Colonic mucosa (tissue), 4 donors: Measurements from ENCODE around the gene AGAP1. TPM values are rescaled to one million over a fixed set of nuclear protein-coding genes. Genes with fewer than 3 reads are reported as not detected.

Experiments used
- DNase-seq: peaks from one replicate; pipeline ENCODE4 v3.0.0-alpha.2; 2020
- H3K27ac ChIP-seq: fragments of 200-600 bp; one replicate; pipeline ENCODE4 v1.8.0; 2021
- H3K27me3 ChIP-seq: fragments of 200-600 bp; one replicate; pipeline ENCODE4 v1.8.0; 2021
- H3K36me3 ChIP-seq: fragments of 200-600 bp; one replicate; pipeline ENCODE4 v1.8.0; 2021
- H3K4me1 ChIP-seq: fragments of 200-600 bp; one replicate; pipeline ENCODE4 v1.8.0; 2021; ENCODE audit warnings: mild to moderate bottlenecking
- H3K4me3 ChIP-seq: fragments of 200-600 bp; one replicate; pipeline ENCODE4 v1.8.0; 2021
- H3K9ac ChIP-seq, 2 donors: one replicate each; pipeline ENCODE4 v1.7.0; 2013; ENCODE audit warnings: control low read depth in 2 of 2, low read depth in 2 of 2, low read length in 2 of 2
- H3K9me3 ChIP-seq: fragments of 200-600 bp; one replicate; pipeline ENCODE4 v1.8.0; 2021
- intact Hi-C: fragments of 100-400 bp; cut with DNase I; formaldehyde crosslinking; loops from one replicate; pipeline ENCODE4 v1.14.1; 2022
- total RNA-seq, 2 donors: library from RNA; stranded (reverse); fragmentation: NEBNext Ultra II Directional in 1 of 2; extraction: Animal tissue kit (Norgen Biotek cat#: 25700) in 1 of 2; gene quantifications; one replicate each; pipeline ENCODE4 v1.2.1, GENCODE V29; 2021
- TF ChIP-seq, protein P1 (sequence below): fragments of 200-600 bp; IDR thresholded peaks from one replicate; pipeline ENCODE4 v1.8.0; 2022; ENCODE audit warnings: antibody characterized with exemption, mild to moderate bottlenecking
- donor health status: healthy.
- donor health status: DM: no; HTN: no; CAD: no.
- donor health status: DM: no; HTN: no; CAD: no.

Gene AGAP1
- total RNA-seq, 2 donors from 2014 or later, result 62.1 to 62.9 TPM

- TF ChIP-seq, protein P1, sequence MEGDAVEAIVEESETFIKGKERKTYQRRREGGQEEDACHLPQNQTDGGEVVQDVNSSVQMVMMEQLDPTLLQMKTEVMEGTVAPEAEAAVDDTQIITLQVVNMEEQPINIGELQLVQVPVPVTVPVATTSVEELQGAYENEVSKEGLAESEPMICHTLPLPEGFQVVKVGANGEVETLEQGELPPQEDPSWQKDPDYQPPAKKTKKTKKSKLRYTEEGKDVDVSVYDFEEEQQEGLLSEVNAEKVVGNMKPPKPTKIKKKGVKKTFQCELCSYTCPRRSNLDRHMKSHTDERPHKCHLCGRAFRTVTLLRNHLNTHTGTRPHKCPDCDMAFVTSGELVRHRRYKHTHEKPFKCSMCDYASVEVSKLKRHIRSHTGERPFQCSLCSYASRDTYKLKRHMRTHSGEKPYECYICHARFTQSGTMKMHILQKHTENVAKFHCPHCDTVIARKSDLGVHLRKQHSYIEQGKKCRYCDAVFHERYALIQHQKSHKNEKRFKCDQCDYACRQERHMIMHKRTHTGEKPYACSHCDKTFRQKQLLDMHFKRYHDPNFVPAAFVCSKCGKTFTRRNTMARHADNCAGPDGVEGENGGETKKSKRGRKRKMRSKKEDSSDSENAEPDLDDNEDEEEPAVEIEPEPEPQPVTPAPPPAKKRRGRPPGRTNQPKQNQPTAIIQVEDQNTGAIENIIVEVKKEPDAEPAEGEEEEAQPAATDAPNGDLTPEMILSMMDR, result no peak
- Histone ChIP-seq H3K27me3 (no peaks in the 10 kb centered on the region), H3K27ac (no peak overlapping the region), H3K9me3 (no peaks in the 10 kb centered on the region), H3K36me3 (no peaks in the 10 kb centered on the region), H3K4me3 (no peak overlapping the region), H3K9ac (no peak overlapping the region), H3K4me1 (no peaks in the 10 kb centered on the region)
- intact Hi-C loops, result no loop called here
- DNase-seq, result no peak
Measured at GRCh38 chr2:235579128-235579527, 85.3 kb downstream of the AGAP1 start.

DNA sequence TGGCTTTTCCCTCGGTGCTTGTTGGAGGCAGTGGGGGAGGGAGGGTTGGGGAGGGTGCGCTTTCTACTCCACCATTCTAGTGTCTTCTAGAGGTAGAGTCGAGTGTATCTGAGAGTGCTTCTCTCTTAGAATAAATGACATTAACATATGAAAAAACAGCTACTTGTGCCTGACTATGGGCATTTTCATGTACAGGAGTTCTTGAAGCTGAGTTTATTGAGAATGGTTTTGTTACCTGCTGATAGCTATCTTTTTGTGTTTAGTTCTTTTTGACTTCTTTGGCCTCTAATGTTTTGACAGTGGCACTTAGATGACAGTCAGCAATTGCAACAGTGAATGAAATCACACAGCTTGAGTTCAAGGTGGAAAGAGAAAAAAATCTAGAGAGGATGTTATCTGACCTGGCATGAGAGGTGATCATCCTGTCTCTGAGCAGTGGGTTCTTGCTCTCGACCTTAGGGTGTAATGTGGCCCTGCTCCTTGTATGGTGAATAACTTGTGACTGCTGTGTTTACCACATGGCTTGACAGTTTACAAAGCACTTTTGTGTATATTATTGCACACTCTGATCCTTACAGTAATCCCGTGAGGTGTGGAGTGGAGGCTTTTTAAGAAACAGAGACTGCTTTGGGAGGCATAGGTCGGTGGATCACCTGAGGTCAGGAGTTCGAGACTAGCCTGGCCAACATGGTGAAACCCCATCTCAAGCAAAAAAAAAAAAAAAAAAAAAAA lies 86.7 kb downstream of the AGAP1 start:
- Histone ChIP-seq H3K4me3 (no peak overlapping the region), H3K9me3 (no peaks in the 10 kb centered on the region), H3K27ac (no peak overlapping the region), H3K36me3 (no peaks in the 10 kb centered on the region), H3K4me1 (no peaks in the 10 kb centered on the region), H3K27me3 (no peaks in the 10 kb centered on the region), H3K9ac (no peak overlapping the region)
- DNase-seq, result no peak
- intact Hi-C loops, result no loop called here
- TF ChIP-seq, protein P1, result no peak

- intact Hi-C loops, result no loop called here
Measured at GRCh38 chr2:235582081-235582686, 88.3 kb downstream of the AGAP1 start.

DNA sequence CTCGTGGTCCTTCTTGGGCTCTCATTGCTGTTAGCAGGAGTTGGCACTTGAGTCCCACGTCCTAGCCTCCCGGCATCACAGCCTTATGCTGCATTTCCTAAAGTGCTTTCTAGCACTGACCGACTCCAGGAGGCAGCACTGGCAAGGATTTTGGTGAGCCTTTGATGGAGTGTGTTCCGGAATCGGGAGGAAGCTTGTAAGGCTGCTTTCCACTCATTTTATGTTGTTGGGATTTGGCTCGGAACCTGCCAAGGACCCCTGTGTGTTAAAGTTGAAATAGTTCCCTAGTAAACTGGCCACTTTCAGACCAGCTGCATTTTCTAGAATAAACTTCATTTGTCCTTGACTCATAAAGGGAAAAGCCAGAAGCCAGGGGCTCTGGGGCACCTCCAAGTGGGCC lies 88.9 kb downstream of the AGAP1 start:
- intact Hi-C loops, result no loop called here
- Histone ChIP-seq H3K27ac (no peak overlapping the region), H3K4me3 (no peak overlapping the region), H3K9me3 (no peaks in the 10 kb centered on the region), H3K27me3 (no peaks in the 10 kb centered on the region), H3K4me1 (no peaks in the 10 kb centered on the region), H3K36me3 (no peaks in the 10 kb centered on the region), H3K9ac (no peak overlapping the region)
- TF ChIP-seq, protein P1, result no peak
- DNase-seq, result no peak

More at GRCh38 chr2:235582081-235582686, 88.3 kb downstream of the AGAP1 start:
- H3K4me3 ChIP-seq, result no peak overlapping the region
- H3K9ac ChIP-seq, result no peak overlapping the region
- TF ChIP-seq, protein P1, result no peak
- H3K27ac ChIP-seq, result no peak overlapping the region
- no peak for DNase-seq
- H3K36me3 ChIP-seq, result no peaks in the 10 kb centered on the region
- H3K27me3 ChIP-seq, result no peaks in the 10 kb centered on the region
- no peaks in the 10 kb centered on the region for H3K9me3 ChIP-seq
- H3K4me1 ChIP-seq, result no peaks in the 10 kb centered on the region

- H3K27me3 ChIP-seq, result no peaks in the 10 kb centered on the region
- intact Hi-C loops, result no loop called here
- H3K9me3 ChIP-seq, result no peaks in the 10 kb centered on the region
- H3K9ac ChIP-seq, result no peak overlapping the region
- H3K4me1 ChIP-seq, result no peaks in the 10 kb centered on the region
- no peak overlapping the region for H3K27ac ChIP-seq
- H3K36me3 ChIP-seq, result no peaks in the 10 kb centered on the region
- no peak overlapping the region for H3K4me3 ChIP-seq
- DNase-seq, result no peak
- TF ChIP-seq, protein P1, result no peak
Measured at GRCh38 chr2:235583144-235583543, 89.3 kb downstream of the AGAP1 start.
